GM12878 (cell line): ENCODE results near the gene MT1H.

Source experiments
- TARDBP ChIP-seq: IDR thresholded peaks from 2 replicates; pipeline ENCODE4 v1.6.1; 2016; ENCODE audit warnings: borderline replicate concordance
- TF ChIP-seq, protein P1 (sequence below), 3 experiments: IDR thresholded peaks in 2 of 3; conservative IDR thresholded peaks in 1 of 3; 2 replicates each; pipeline ENCODE4 v1.5.1; 2011; ENCODE audit warnings: low read depth in 3 of 3, low read length in 3 of 3, mild to moderate bottlenecking in 3 of 3, control low read depth in 2 of 3, moderate library complexity in 2 of 3, inconsistent platforms in 1 of 3, mixed read lengths in 1 of 3; ENCODE audit not compliant: control insufficient read depth in 2 of 3, insufficient read depth in 1 of 3; ENCODE audit errors: extremely low read depth in 1 of 3

DNA sequence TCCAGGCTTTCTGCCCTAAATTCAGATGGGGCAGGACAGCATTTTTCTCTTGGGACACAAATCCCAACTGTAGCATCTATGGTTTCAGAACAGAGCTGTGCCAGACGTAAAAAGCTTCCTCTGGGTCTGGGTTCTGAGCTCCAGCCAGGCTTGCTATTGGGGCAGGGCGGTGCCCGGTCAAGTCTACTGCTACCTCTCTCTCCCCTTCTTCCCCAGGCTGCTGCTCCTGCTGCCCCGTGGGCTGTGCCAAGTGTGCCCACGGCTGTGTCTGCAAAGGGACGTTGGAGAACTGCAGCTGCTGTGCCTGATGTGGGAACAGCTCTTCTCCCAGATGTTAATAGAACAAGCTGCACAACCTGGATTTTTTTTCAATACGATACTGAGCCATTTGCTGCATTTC, 36.1 kb upstream of the MT1H start:
- TF ChIP-seq, protein P1, sequence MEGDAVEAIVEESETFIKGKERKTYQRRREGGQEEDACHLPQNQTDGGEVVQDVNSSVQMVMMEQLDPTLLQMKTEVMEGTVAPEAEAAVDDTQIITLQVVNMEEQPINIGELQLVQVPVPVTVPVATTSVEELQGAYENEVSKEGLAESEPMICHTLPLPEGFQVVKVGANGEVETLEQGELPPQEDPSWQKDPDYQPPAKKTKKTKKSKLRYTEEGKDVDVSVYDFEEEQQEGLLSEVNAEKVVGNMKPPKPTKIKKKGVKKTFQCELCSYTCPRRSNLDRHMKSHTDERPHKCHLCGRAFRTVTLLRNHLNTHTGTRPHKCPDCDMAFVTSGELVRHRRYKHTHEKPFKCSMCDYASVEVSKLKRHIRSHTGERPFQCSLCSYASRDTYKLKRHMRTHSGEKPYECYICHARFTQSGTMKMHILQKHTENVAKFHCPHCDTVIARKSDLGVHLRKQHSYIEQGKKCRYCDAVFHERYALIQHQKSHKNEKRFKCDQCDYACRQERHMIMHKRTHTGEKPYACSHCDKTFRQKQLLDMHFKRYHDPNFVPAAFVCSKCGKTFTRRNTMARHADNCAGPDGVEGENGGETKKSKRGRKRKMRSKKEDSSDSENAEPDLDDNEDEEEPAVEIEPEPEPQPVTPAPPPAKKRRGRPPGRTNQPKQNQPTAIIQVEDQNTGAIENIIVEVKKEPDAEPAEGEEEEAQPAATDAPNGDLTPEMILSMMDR (IDR thresholded peaks at IDR 0.05 in 2 of 3, conservative IDR thresholded peaks at IDR 0.05 in 1 of 3; ENCODE audit: control insufficient read depth in 2 of 3, extremely low read depth in 1 of 3, insufficient read depth in 1 of 3, low read depth in 3 of 3, low read length in 3 of 3), result no peak
- TF ChIP-seq TARDBP, result no peak
